ENCODE data around the gene CCDC167. TPM values are rescaled to one million over a fixed set of nuclear protein-coding genes. Genes with fewer than 3 reads are reported as not detected.
A peak's percentile ranks its signal among the peaks of the same experiment; 100 is the strongest.

Gene CCDC167
- total RNA-seq, 1 experiment from 2014 or later, result 31.9 TPM

DNA sequence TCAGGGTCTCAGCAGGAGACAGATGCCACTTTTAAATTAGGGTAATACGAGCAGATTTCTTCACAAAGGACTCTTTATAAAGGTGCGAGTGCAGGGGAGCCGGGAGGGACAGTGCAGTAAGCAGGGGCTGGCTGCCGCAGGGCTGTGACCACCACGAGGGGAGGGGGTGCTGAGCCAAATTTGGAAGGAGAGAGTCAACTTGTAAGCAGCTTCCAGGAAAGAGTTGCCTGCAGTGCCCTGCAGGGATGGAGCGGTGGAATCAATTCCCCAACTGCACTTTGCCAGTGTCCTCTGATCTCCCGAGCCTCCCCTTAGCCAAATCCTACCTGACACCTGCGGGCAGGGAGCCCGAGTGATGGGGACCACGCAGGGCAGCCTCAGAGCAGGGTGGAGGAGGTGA lies 13.9 kb upstream of the CCDC167 start:
- H3K4ac ChIP-seq (ENCODE audit: low read depth, low read length), result no peak overlapping the region
- WGBS (ENCODE audit: extremely low coverage, insufficient read length, low lambda C conversion rate), result no CpG with 5 or more reads among the region's 10 CpGs

More for the DNA sequence above, 13.9 kb upstream of the CCDC167 start:
- Mint-ChIP-seq H3K9me3 (no peaks in the 10 kb centered on the region; a peak in 2 of 5 replicates), H3K4me3 (peak overlapping the region in 1 of 2 experiments; percentile 63; a peak in 3 of 5 replicates), H3K27ac (peak overlapping the region in 1 of 3 experiments; percentile 50; a peak in 1 of 7 replicates), H3K4me1 (peaks cover 56 to 77% of the 10 kb centered on the region in 2 experiments), H3K36me3 (ENCODE audit: insufficient read depth in 1 of 3, low read depth in 3 of 3) (peaks cover 0 to under 1% (median 0%) of the 10 kb centered on the region in 3 experiments; a peak in 3 of 7 replicates), H3K27me3 (ENCODE audit: low read depth) (peaks cover 45% of the 10 kb centered on the region)
- Histone ChIP-seq H2BK5ac (ENCODE audit: insufficient read length, low read length) (no peak overlapping the region), H2BK120ac (ENCODE audit: low read depth, low read length, poor library complexity, severe bottlenecking) (no peak overlapping the region), H3K27ac (ENCODE audit: insufficient read length, low read depth, low read length) (no peak overlapping the region), H4K8ac (replicated peaks; ENCODE audit: insufficient read length, low read depth, low read length) (no peak overlapping the region), H2BK15ac (ENCODE audit: low read depth, low read length) (no peak overlapping the region), H2AFZ (ENCODE audit: low read length) (no peak overlapping the region), H3K14ac (ENCODE audit: insufficient read depth, low read length) (no peak overlapping the region), H2AK5ac (ENCODE audit: insufficient read length, low read length) (no peak overlapping the region), H3K9ac (ENCODE audit: extremely low read depth, insufficient read length, low read length) (no peak overlapping the region), H3K4me1 (ENCODE audit: insufficient read depth, low read length) (peaks cover 10% of the 10 kb centered on the region; the same call in 1 of the 2 replicates), H3K27me3 (ENCODE audit: insufficient read depth, low read length) (peaks cover 6% of the 10 kb centered on the region; the same call in 1 of the 2 replicates), H3K79me2 (ENCODE audit: insufficient read depth, low read length) (no peaks in the 10 kb centered on the region), H4K91ac (ENCODE audit: insufficient read length, low read depth, low read length) (no peak overlapping the region), H2BK12ac (ENCODE audit: insufficient read length, low read depth, low read length) (no peak overlapping the region), H3K56ac (ENCODE audit: insufficient read length, low read depth, low read length) (no peak overlapping the region), H3K23ac (ENCODE audit: insufficient read length, low read depth, low read length) (no peak overlapping the region), H2BK20ac (ENCODE audit: low read depth, low read length, poor library complexity, severe bottlenecking) (no peak overlapping the region), H4K20me1 (ENCODE audit: control insufficient read depth, insufficient read depth, insufficient read length) (no peaks in the 10 kb centered on the region), H3K18ac (ENCODE audit: insufficient read length, low read depth, low read length) (no peak overlapping the region), H3K9me3 (ENCODE audit: control insufficient read depth, low read depth, low read length) (no peaks in the 10 kb centered on the region), H3K79me1 (ENCODE audit: insufficient read depth, low read depth, low read length, poor library complexity, severe bottlenecking) (no peaks in the 10 kb centered on the region), H3K4me2 (ENCODE audit: insufficient read depth, insufficient read length, low read length) (peak overlapping the region; percentile 46), H3T11ph (ENCODE audit: low read length) (no peak overlapping the region), H4K5ac (ENCODE audit: insufficient read length, low read depth, low read length) (no peak overlapping the region), H3K23me2 (ENCODE audit: insufficient read length, low read depth, low read length, poor library complexity, severe bottlenecking) (peaks cover 9% of the 10 kb centered on the region)
- TF ChIP-seq, protein P1, sequence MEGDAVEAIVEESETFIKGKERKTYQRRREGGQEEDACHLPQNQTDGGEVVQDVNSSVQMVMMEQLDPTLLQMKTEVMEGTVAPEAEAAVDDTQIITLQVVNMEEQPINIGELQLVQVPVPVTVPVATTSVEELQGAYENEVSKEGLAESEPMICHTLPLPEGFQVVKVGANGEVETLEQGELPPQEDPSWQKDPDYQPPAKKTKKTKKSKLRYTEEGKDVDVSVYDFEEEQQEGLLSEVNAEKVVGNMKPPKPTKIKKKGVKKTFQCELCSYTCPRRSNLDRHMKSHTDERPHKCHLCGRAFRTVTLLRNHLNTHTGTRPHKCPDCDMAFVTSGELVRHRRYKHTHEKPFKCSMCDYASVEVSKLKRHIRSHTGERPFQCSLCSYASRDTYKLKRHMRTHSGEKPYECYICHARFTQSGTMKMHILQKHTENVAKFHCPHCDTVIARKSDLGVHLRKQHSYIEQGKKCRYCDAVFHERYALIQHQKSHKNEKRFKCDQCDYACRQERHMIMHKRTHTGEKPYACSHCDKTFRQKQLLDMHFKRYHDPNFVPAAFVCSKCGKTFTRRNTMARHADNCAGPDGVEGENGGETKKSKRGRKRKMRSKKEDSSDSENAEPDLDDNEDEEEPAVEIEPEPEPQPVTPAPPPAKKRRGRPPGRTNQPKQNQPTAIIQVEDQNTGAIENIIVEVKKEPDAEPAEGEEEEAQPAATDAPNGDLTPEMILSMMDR (conservative IDR thresholded peaks at IDR 0.05), result no peak
- no peak for DNase-seq
